Prostate gland (tissue), 2 donors: Measurements from ENCODE around the gene COL7A1. TPM values are rescaled to one million over a fixed set of nuclear protein-coding genes. Genes with fewer than 3 reads are reported as not detected.

ENCODE experiments used
- DNase-seq: peaks from one replicate; pipeline ENCODE4 v3.0.0-alpha.2; 2019; ENCODE audit warnings: low spot score
- H3K27ac ChIP-seq, 2 donors: fragments of 200-600 bp; sonication (generic); 2 replicates each; pipeline ENCODE4 v1.5.1; 2017 to 2019
- H3K27me3 ChIP-seq: fragments of 200-600 bp; sonication (generic); replicated peaks from 2 replicates; pipeline ENCODE4 v1.5.1; 2019; ENCODE audit not compliant: insufficient read depth
- H3K36me3 ChIP-seq, 2 donors: fragments of 200-600 bp; sonication (generic); 1 replicate in 1 of 2; 2 replicates in 1 of 2; pipeline versions ENCODE4 v1.5.1 to v1.8.1; 2017 to 2019
- H3K4me1 ChIP-seq: fragments of 200-600 bp; sonication (generic); replicated peaks from 2 replicates; pipeline ENCODE4 v1.5.1; 2019
- H3K4me3 ChIP-seq, 2 donors: fragments of 200-600 bp; sonication (generic); 2 replicates each; pipeline ENCODE4 v1.5.1; 2017 to 2019
- H3K9me3 ChIP-seq: fragments of 200-600 bp; sonication (generic); 2 replicates; pipeline ENCODE4 v1.5.1; 2017
- CTCF ChIP-seq, 4 experiments: fragments of 200-600 bp in 2 of 4; fragments of 450-650 bp in 2 of 4; sonication (generic) in 2 of 4; IDR thresholded peaks; 1 replicate in 3 of 4; 2 replicates in 1 of 4; pipeline ENCODE4 v1.5.1; 2016 to 2019; ENCODE audit warnings: antibody characterized with exemption in 4 of 4, mild to moderate bottlenecking in 2 of 4, moderate library complexity in 2 of 4
- POLR2A ChIP-seq: fragments of 450-650 bp; IDR thresholded peaks from one replicate; pipeline ENCODE4 v1.6.1; 2016; ENCODE audit warnings: antibody characterized with exemption, mild to moderate bottlenecking
- POLR2AphosphoS5 ChIP-seq: sonication (generic); formaldehyde crosslinking; IDR thresholded peaks from one replicate; pipeline ENCODE4 v1.6.1; 2017; ENCODE audit warnings: antibody characterized with exemption
- WGBS: methylation state at CpG from one replicate; pipeline ENCODE4 v1.1.5; 2018; 5-methylcytosine and 5-hydroxymethylcytosine counted together
- intact Hi-C: fragments of 100-400 bp; cut with DNase I; formaldehyde crosslinking; loops from one replicate; pipeline ENCODE4 v1.14.2; 2022
- total RNA-seq, 2 donors: library from RNA; depleted of rRNA; stranded (reverse); fragments of >200 nt; gene quantifications; one replicate each; pipeline ENCODE4 v1.1.0, GENCODE V29; 2016

The COL7A1 gene
- total RNA-seq, 2 donors from 2014 or later = 84.8 to 92.6 TPM

GRCh38 chr3:48575366-48575765 is 19.8 kb downstream of the COL7A1 start:
- H3K27me3 ChIP-seq = no peaks in the 10 kb centered on the region
- H3K27ac ChIP-seq = no peak overlapping the region
- H3K36me3 ChIP-seq = no peaks in the 10 kb centered on the region
- DNase-seq = no peak
- TF ChIP-seq POLR2A = no peak
- TF ChIP-seq CTCF (IDR thresholded peaks at IDR 0.05) = no peak
- TF ChIP-seq POLR2AphosphoS5 = no peak
- 88% methylated on average over 15 of the region's 17 CpGs for WGBS
- intact Hi-C loops = no loop called here
- H3K4me1 ChIP-seq = no peaks in the 10 kb centered on the region
- H3K4me3 ChIP-seq = no peak overlapping the region
- no peaks in the 10 kb centered on the region for H3K9me3 ChIP-seq

- Histone ChIP-seq H3K4me3 (no peak overlapping the region), H3K9me3 (no peaks in the 10 kb centered on the region), H3K4me1 (no peaks in the 10 kb centered on the region), H3K27ac (no peak overlapping the region), H3K36me3 (no peaks in the 10 kb centered on the region), H3K27me3 (no peaks in the 10 kb centered on the region)
- 95% methylated on average over 10 of the region's 10 CpGs for WGBS
- intact Hi-C loops = no loop called here
- no peak for DNase-seq
- TF ChIP-seq POLR2AphosphoS5 (no peak), CTCF (IDR thresholded peaks at IDR 0.05) (no peak), POLR2A (no peak)
Observed at GRCh38 chr3:48573973-48574585, 21.1 kb downstream of the COL7A1 start.

- TF ChIP-seq POLR2AphosphoS5 = no peak
- TF ChIP-seq POLR2A = no peak
- no peak for TF ChIP-seq CTCF (IDR thresholded peaks at IDR 0.05)
- Histone ChIP-seq H3K9me3 (no peaks in the 10 kb centered on the region), H3K4me1 (no peaks in the 10 kb centered on the region), H3K4me3 (no peak overlapping the region), H3K36me3 (no peaks in the 10 kb centered on the region), H3K27ac (no peak overlapping the region), H3K27me3 (no peaks in the 10 kb centered on the region)
- no peak for DNase-seq
- intact Hi-C loops = no loop called here
- WGBS = 82% methylated on average over 7 of the region's 7 CpGs
Observed at GRCh38 chr3:48572517-48572916, 22.6 kb downstream of the COL7A1 start.

GRCh38 chr3:48571938-48572337 is 23.2 kb downstream of the COL7A1 start:
- Histone ChIP-seq H3K36me3 (no peaks in the 10 kb centered on the region), H3K27me3 (no peaks in the 10 kb centered on the region), H3K4me1 (no peaks in the 10 kb centered on the region), H3K4me3 (no peak overlapping the region), H3K9me3 (no peaks in the 10 kb centered on the region), H3K27ac (no peak overlapping the region)
- DNase-seq = no peak
- 86% methylated on average over 8 of the region's 12 CpGs for WGBS
- no peak for TF ChIP-seq POLR2AphosphoS5
- no peak for TF ChIP-seq CTCF (IDR thresholded peaks at IDR 0.05)
- no peak for TF ChIP-seq POLR2A
- intact Hi-C loops = no loop called here

GRCh38 chr3:48569808-48570450 is 25.2 kb downstream of the COL7A1 start:
- no peak overlapping the region for H3K27ac ChIP-seq
- no peaks in the 10 kb centered on the region for H3K27me3 ChIP-seq
- TF ChIP-seq POLR2A = no peak
- 87% methylated on average over 18 of the region's 18 CpGs for WGBS
- no peaks in the 10 kb centered on the region for H3K9me3 ChIP-seq
- no peaks in the 10 kb centered on the region for H3K36me3 ChIP-seq
- H3K4me3 ChIP-seq = no peak overlapping the region
- no peak for DNase-seq
- no peaks in the 10 kb centered on the region for H3K4me1 ChIP-seq
- intact Hi-C loops = no loop called here
